RWPE2 (cell line): ENCODE measurements around the gene MYPN.

Experiments used
- ATAC-seq: fragments of 200-7000 bp; cut with Tn5 transposase; 3 replicates; pipeline ENCODE4 v1.9.1; 2021; ENCODE audit warnings: low read depth
- DNase-seq: peaks from one replicate; pipeline ENCODE4 v3.0.0-alpha.2; 2020; ENCODE audit warnings: low spot score
- H3K27ac ChIP-seq: fragments of 450-650 bp; 2 replicates; pipeline ENCODE4 v1.5.1; 2017; ENCODE audit warnings: mild to moderate bottlenecking; ENCODE audit not compliant: poor library complexity, severe bottlenecking
- H3K27me3 ChIP-seq: fragments of 250-450 bp; sonication (Bioruptor Pico); 2 replicates; pipeline ENCODE4 v1.5.1; 2021; ENCODE audit warnings: mild to moderate bottlenecking, moderate library complexity; ENCODE audit not compliant: insufficient read depth, poor library complexity, severe bottlenecking
- H3K36me3 ChIP-seq: fragments of 250-450 bp; sonication (Bioruptor Pico); 2 replicates; pipeline ENCODE4 v1.5.1; 2020; ENCODE audit warnings: low read depth, mild to moderate bottlenecking, moderate library complexity
- H3K4me1 ChIP-seq: fragments of 250-450 bp; sonication (Bioruptor Pico); 2 replicates; pipeline ENCODE4 v1.5.1; 2021; ENCODE audit warnings: mild to moderate bottlenecking, moderate library complexity; ENCODE audit not compliant: insufficient read depth, poor library complexity, severe bottlenecking
- H3K4me3 ChIP-seq: fragments of 250-450 bp; sonication (Bioruptor Pico); 2 replicates; pipeline ENCODE4 v1.5.1; 2021; ENCODE audit warnings: mild to moderate bottlenecking, moderate library complexity; ENCODE audit not compliant: severe bottlenecking
- H3K9me3 ChIP-seq: fragments of 250-450 bp; sonication (Bioruptor Pico); 2 replicates; pipeline ENCODE4 v1.5.1; 2021; ENCODE audit warnings: mild to moderate bottlenecking, moderate library complexity; ENCODE audit not compliant: severe bottlenecking
- TF ChIP-seq, protein P1 (sequence below): fragments of 450-650 bp; IDR thresholded peaks from one replicate; pipeline ENCODE4 v1.5.1; 2017; ENCODE audit warnings: mild to moderate bottlenecking, moderate library complexity; ENCODE audit not compliant: poor library complexity, severe bottlenecking

MYPN gene

DNA sequence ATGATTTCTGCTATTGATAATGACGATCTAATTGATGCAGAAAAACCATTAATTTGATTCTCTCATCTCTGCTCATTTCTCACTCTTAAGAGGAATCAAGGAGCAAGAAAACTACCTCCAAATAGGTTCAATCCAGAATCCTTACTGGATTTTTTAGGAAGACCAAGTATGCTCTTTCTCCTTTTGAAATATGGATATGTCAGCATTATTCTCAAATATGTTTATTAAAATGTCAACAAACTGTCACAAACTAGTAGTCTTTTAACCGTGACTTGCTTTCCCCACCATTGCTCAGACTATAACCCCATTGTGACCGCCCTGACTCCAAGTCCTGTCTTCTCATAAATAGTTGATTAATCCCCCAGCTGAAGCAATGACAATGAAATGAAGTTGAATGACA, 123.8 kb downstream of the MYPN start:
- H3K27me3 ChIP-seq: no peaks in the 10 kb centered on the region
- H3K9me3 ChIP-seq: no peaks in the 10 kb centered on the region
- TF ChIP-seq, protein P1, sequence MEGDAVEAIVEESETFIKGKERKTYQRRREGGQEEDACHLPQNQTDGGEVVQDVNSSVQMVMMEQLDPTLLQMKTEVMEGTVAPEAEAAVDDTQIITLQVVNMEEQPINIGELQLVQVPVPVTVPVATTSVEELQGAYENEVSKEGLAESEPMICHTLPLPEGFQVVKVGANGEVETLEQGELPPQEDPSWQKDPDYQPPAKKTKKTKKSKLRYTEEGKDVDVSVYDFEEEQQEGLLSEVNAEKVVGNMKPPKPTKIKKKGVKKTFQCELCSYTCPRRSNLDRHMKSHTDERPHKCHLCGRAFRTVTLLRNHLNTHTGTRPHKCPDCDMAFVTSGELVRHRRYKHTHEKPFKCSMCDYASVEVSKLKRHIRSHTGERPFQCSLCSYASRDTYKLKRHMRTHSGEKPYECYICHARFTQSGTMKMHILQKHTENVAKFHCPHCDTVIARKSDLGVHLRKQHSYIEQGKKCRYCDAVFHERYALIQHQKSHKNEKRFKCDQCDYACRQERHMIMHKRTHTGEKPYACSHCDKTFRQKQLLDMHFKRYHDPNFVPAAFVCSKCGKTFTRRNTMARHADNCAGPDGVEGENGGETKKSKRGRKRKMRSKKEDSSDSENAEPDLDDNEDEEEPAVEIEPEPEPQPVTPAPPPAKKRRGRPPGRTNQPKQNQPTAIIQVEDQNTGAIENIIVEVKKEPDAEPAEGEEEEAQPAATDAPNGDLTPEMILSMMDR: no peak
- no peak overlapping the region for H3K4me3 ChIP-seq
- no peaks in the 10 kb centered on the region for H3K36me3 ChIP-seq
- DNase-seq (no peak), ATAC-seq (no peak)
- H3K27ac ChIP-seq: no peak overlapping the region
- H3K4me1 ChIP-seq: no peaks in the 10 kb centered on the region

DNA sequence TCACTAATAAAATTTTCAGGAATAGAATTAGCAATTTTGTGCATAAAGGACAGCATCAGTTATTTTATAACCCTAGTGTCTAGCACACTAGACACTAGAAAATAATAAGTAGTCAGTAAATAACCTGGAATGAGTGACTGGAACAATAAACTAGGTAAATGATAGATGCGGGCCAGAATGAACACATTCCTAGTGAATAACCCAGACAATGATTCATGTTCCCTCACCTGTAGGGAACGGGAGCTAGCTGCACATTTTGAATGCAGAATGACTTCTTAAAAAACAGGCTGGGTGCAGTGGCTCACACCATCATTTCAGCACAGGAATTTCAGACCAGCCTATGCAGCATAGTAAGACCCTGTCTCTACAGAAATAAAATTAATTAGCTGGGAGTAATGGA, 125.8 kb downstream of the MYPN start:
- no peak for DNase-seq
- no peak overlapping the region for H3K4me3 ChIP-seq
- TF ChIP-seq, protein P1: no peak
- no peaks in the 10 kb centered on the region for H3K9me3 ChIP-seq
- H3K27ac ChIP-seq: no peak overlapping the region
- no peaks in the 10 kb centered on the region for H3K27me3 ChIP-seq
- no peaks in the 10 kb centered on the region for H3K4me1 ChIP-seq
- H3K36me3 ChIP-seq: no peaks in the 10 kb centered on the region
- peak; percentile 67 for ATAC-seq

DNA sequence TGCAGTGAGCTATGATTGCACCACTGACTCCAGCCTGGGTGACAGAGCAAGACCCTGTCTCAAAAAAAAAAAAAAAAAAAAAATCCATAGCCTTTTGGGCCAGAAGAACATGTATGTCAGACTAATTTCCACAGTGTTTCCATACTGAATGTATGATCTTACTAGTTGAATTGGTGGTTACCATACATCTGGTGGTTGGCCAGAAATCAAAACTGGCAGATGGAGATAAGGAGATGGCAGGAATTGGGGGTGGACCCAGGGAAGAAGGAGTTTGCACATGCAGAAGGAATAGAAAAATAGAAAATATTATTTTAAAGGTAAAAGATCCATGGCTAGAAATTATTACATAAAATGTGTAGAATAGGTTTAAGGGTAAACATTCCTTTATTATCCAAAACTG, 126.3 kb downstream of the MYPN start:
- Histone ChIP-seq H3K36me3 (no peaks in the 10 kb centered on the region), H3K9me3 (no peaks in the 10 kb centered on the region), H3K27ac (no peak overlapping the region), H3K4me1 (no peaks in the 10 kb centered on the region), H3K27me3 (no peaks in the 10 kb centered on the region), H3K4me3 (no peak overlapping the region)
- TF ChIP-seq, protein P1: no peak
- DNase-seq (no peak), ATAC-seq (no peak)

DNA sequence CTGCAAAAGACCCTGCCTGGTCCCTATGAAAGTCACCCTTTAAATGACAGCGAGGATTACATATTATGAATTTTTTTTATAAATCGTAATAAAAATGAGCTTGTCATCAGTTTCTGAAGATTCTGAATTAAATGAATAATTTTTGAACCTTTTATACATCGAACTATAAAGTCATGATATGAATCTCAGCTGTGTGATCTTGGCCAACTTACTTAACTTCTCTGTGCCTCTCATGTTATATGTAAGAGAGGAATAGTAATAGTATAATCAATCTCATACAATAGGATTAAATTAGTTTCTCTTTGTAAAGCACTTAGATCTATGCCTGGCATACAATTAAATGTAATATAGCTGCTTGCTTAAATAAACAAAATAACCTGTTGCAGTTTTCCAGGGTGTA, 127.9 kb downstream of the MYPN start:
- no peak overlapping the region for H3K4me3 ChIP-seq
- no peak for ATAC-seq
- TF ChIP-seq, protein P1: no peak

DNA sequence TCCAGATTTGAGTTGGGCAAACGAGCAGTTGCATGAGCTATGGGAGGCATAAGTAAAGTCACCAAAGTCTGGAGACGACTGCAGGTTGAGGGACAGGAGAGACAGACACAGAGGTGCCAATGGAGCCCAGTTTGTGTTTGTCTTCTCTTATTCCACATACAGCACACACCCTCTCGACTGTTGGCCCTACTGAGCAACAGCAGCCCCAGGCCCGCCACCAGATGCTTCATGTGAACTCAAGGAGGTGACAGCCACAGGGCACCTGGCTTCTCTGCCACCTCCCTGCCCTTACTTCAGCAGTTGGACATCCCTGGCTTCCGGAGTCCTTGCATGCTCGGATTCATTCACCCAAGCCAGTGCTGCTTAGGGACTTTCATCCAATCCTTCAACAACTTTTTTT, 129.1 kb downstream of the MYPN start:
- ATAC-seq (no peak), DNase-seq (no peak)
- Histone ChIP-seq H3K27ac (no peak overlapping the region), H3K27me3 (no peaks in the 10 kb centered on the region), H3K4me3 (no peak overlapping the region), H3K4me1 (no peaks in the 10 kb centered on the region), H3K36me3 (no peaks in the 10 kb centered on the region), H3K9me3 (no peaks in the 10 kb centered on the region)
- TF ChIP-seq, protein P1: no peak

More for the DNA sequence above, 127.9 kb downstream of the MYPN start:
- H3K4me1 ChIP-seq: no peaks in the 10 kb centered on the region
- H3K9me3 ChIP-seq: no peaks in the 10 kb centered on the region
- DNase-seq: no peak
- no peak overlapping the region for H3K27ac ChIP-seq
- H3K27me3 ChIP-seq: no peaks in the 10 kb centered on the region
- no peaks in the 10 kb centered on the region for H3K36me3 ChIP-seq
